ENCODE data around the gene POSTN. TPM values are rescaled to one million over a fixed set of nuclear protein-coding genes. Genes with fewer than 3 reads are reported as not detected.

The POSTN gene
- total RNA-seq, 1 experiment from 2014 or later = 0.33 TPM

DNA sequence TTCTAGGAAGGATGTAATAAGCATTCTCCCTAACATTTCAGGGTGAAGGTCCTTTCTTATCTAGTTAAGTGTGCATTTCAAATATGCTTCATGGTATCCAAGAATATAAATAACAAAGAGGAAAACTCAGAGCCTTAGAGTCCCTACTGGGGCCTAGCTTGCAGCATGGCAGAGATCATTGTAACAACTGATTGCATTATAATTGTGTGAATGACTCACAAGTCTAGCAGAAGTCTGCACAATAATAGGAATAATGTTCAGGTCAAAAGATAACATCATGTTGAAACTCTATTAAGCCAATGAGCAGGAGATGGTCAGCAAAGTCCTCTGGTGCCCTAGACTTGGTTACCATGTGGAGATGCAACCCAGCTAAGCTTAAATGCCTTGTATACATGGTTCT is 3.4 kb downstream of the POSTN start:
- H2BK15ac ChIP-seq (ENCODE audit: low read depth, low read length) = no peak overlapping the region
- H2BK120ac ChIP-seq (ENCODE audit: low read depth, low read length, poor library complexity, severe bottlenecking) = no peak overlapping the region
- no peak overlapping the region for H2AK5ac ChIP-seq (ENCODE audit: insufficient read length, low read length)
- peaks cover 22 to 31% of the 10 kb centered on the region in 2 experiments for H3K4me1 Mint-ChIP-seq
- H3K27me3 Mint-ChIP-seq (ENCODE audit: low read depth) = no peaks in the 10 kb centered on the region
- no peak overlapping the region for H3K23ac ChIP-seq (ENCODE audit: insufficient read length, low read depth, low read length)
- H3K27me3 ChIP-seq (ENCODE audit: insufficient read depth, low read length) = no peaks in the 10 kb centered on the region
- H3K14ac ChIP-seq (ENCODE audit: insufficient read depth, low read length) = no peak overlapping the region
- H3K79me1 ChIP-seq (ENCODE audit: insufficient read depth, low read depth, low read length, poor library complexity, severe bottlenecking) = no peaks in the 10 kb centered on the region
- no peak overlapping the region for H3K56ac ChIP-seq (ENCODE audit: insufficient read length, low read depth, low read length)
- peak overlapping the region; percentile 43 for H3K4me2 ChIP-seq (ENCODE audit: insufficient read depth, insufficient read length, low read length)
- no peak overlapping the region for H3K18ac ChIP-seq (ENCODE audit: insufficient read length, low read depth, low read length)
- no peak overlapping the region for H2AFZ ChIP-seq (ENCODE audit: low read length)
- H4K5ac ChIP-seq (ENCODE audit: insufficient read length, low read depth, low read length) = no peak overlapping the region
- H4K91ac ChIP-seq (ENCODE audit: insufficient read length, low read depth, low read length) = no peak overlapping the region
- no peaks in the 10 kb centered on the region for H3K79me2 ChIP-seq (ENCODE audit: insufficient read depth, low read length)
- no peaks in the 10 kb centered on the region for H4K20me1 ChIP-seq (ENCODE audit: control insufficient read depth, insufficient read depth, insufficient read length)
- no peak for TF ChIP-seq CTCF (conservative IDR thresholded peaks at IDR 0.05)
- 0 out of 5 replicates have a peak overlapping the region, but pooled peaks of 1 of the 2 experiments have one; percentile 14 for H3K4me3 Mint-ChIP-seq
- no peaks in the 10 kb centered on the region for H3K9me3 Mint-ChIP-seq
- H2BK5ac ChIP-seq (ENCODE audit: insufficient read length, low read length) = no peak overlapping the region
- H4K8ac ChIP-seq (replicated peaks; ENCODE audit: insufficient read length, low read depth, low read length) = no peak overlapping the region
- no peak overlapping the region for H2BK20ac ChIP-seq (ENCODE audit: low read depth, low read length, poor library complexity, severe bottlenecking)
- no peak overlapping the region for H3T11ph ChIP-seq (ENCODE audit: low read length)
- H3K4me1 ChIP-seq (ENCODE audit: insufficient read depth, low read length) = no peaks in the 10 kb centered on the region; the same call in 1 of the 2 replicates
- no peak overlapping the region for H2BK12ac ChIP-seq (ENCODE audit: insufficient read length, low read depth, low read length)
- no peaks in the 10 kb centered on the region for H3K9me3 ChIP-seq (ENCODE audit: control insufficient read depth, low read depth, low read length)
- H3K4ac ChIP-seq (ENCODE audit: low read depth, low read length) = no peak overlapping the region
- DNase-seq = no peak
- no peaks in the 10 kb centered on the region; a peak in 1 of 7 replicates for H3K36me3 Mint-ChIP-seq (ENCODE audit: insufficient read depth in 1 of 3, low read depth in 3 of 3)
- H3K23me2 ChIP-seq (ENCODE audit: insufficient read length, low read depth, low read length, poor library complexity, severe bottlenecking) = no peaks in the 10 kb centered on the region
- H3K27ac ChIP-seq (ENCODE audit: insufficient read length, low read depth, low read length) = no peak overlapping the region
- no peak overlapping the region for H3K9ac ChIP-seq (ENCODE audit: extremely low read depth, insufficient read length, low read length)
- H3K27ac Mint-ChIP-seq = peak overlapping the region in 1 of 3 experiments; percentile 68; a peak in 1 of 7 replicates

Measured in H9 (cell line).